HT-29 (cell line): ENCODE results near the gene ATP6V1D. TPM values are rescaled to one million over a fixed set of nuclear protein-coding genes. Genes with fewer than 3 reads are reported as not detected.
"Not testable (repeated sequence)": the region's sequence is repeated elsewhere in the genome, so short reads cannot be mapped to it uniquely, and the experiment has no call there.

Experiments used
- DNase-seq: peaks from one replicate; pipeline ENCODE4 v3.0.0-alpha.2; 2015; ENCODE audit warnings: low spot score
- total RNA-seq: library from RNA; depleted of rRNA; stranded (reverse); fragments of >200 nt; shearing (Covaris generic); gene quantifications from 2 replicates; pipeline ENCODE4 v1.2.3, GENCODE V29; 2014; rRNA removed

Gene ATP6V1D
- 27.3 and 36.5 TPM in 2 replicates for total RNA-seq

- peak; percentile 94 for DNase-seq
Measured at GRCh38 chr14:67359775-67360469, at the start of gene ATP6V1D, which contains the start of gene EIF2S1. Gene ATP6V1D (minus strand): TSS chr14:67359804. CDS start chr14:67359698, 106 bp downstream. Gene EIF2S1 (plus strand): TSS chr14:67360328. CDS start chr14:67364768, 4,440 bp downstream.

- not testable (repeated sequence) for DNase-seq
Measured at GRCh38 chr14:67408122-67408801, 48.7 kb upstream of the ATP6V1D start.

GRCh38 chr14:67405771-67406170, 46.2 kb upstream of the ATP6V1D start:
- DNase-seq, result no peak

- DNase-seq, result no peak
Measured at GRCh38 chr14:67400434-67400833, 40.8 kb upstream of the ATP6V1D start.

GRCh38 chr14:67397536-67397935, 37.9 kb upstream of the ATP6V1D start:
- no peak for DNase-seq

- DNase-seq, result no peak
Measured at GRCh38 chr14:67396381-67396970, 36.9 kb upstream of the ATP6V1D start.

GRCh38 chr14:67395876-67396189, 36.2 kb upstream of the ATP6V1D start:
- DNase-seq, result no peak

- no peak for DNase-seq
Measured at GRCh38 chr14:67395086-67395875, 35.7 kb upstream of the ATP6V1D start.

GRCh38 chr14:67393689-67394088, 34.1 kb upstream of the ATP6V1D start:
- no peak for DNase-seq

GRCh38 chr14:67392800-67393199, 33.2 kb upstream of the ATP6V1D start:
- no peak for DNase-seq

GRCh38 chr14:67392123-67392522, 32.5 kb upstream of the ATP6V1D start:
- DNase-seq, result no peak

- no peak for DNase-seq
Measured at GRCh38 chr14:67391268-67391667, 31.7 kb upstream of the ATP6V1D start.

- DNase-seq, result no peak
Measured at GRCh38 chr14:67389811-67390534, 30.4 kb upstream of the ATP6V1D start.

- DNase-seq, result no peak
Measured at GRCh38 chr14:67389275-67389674, 29.7 kb upstream of the ATP6V1D start.

- no peak for DNase-seq
Measured at GRCh38 chr14:67387195-67387594, 27.6 kb upstream of the ATP6V1D start.

- no peak for DNase-seq
Measured at GRCh38 chr14:67385618-67386017, 26.0 kb upstream of the ATP6V1D start.

GRCh38 chr14:67385120-67385519, 25.5 kb upstream of the ATP6V1D start:
- DNase-seq, result no peak

GRCh38 chr14:67377916-67378315, 18.3 kb upstream of the ATP6V1D start:
- DNase-seq, result no peak

- no peak for DNase-seq
Measured at GRCh38 chr14:67373347-67373746, 13.7 kb upstream of the ATP6V1D start.

- DNase-seq, result no peak
Measured at GRCh38 chr14:67372833-67373232, 13.2 kb upstream of the ATP6V1D start.
